A549 (cell line): ENCODE measurements around the gene GABBR2. TPM values are rescaled to one million over a fixed set of nuclear protein-coding genes. Genes with fewer than 3 reads are reported as not detected.
A peak's percentile ranks its signal among the peaks of the same experiment; 100 is the strongest.

ENCODE experiments used
- ATAC-seq, 2 experiments: fragments of 200-7000 bp in 1 of 2; fragments of >200 bp in 1 of 2; cut with Nextera tagmentation in 1 of 2; cut with Tn5 transposase in 1 of 2; 3 replicates each; pipeline versions ENCODE4 v1.8.0 to v1.9.1; 2018 to 2020; ENCODE audit warnings: mild to moderate bottlenecking in 1 of 2, moderate library complexity in 1 of 2
- CTCF ChIA-PET: fragments of 300-600 bp; sonication (Branson Sonifier 250); formaldehyde crosslinking; extraction: SDS; loops from one replicate; lab custom pipeline; 2021; ENCODE audit warnings: antibody characterized with exemption, inconsistent platforms; lab: Yijun Ruan, JAX
- POLR2A ChIA-PET: fragments of 350-600 bp; formaldehyde crosslinking; extraction: SDS; loops from one replicate; lab custom pipeline; 2021; ENCODE audit warnings: antibody characterized with exemption, inconsistent platforms; lab: Yijun Ruan, JAX
- DNase-seq, 2 experiments: peaks; one replicate each; pipeline versions ENCODE4 v3.0.0 to v3.0.0-alpha.2; 2011 to 2016; ENCODE audit warnings: low read depth in 1 of 2, low spot score in 1 of 2
- FAIRE-seq: peaks from 2 replicates; lab custom pipeline; 2011; peaks lifted over from hg19 to GRCh38; lab: Jason Lieb, UNC
- H3K27ac ChIP-seq, 2 experiments: fragments of >200 bp; sonication (Bioruptor Twin); formaldehyde crosslinking; 3 replicates each; pipeline ENCODE4 v1.5.1; 2016 to 2017
- H3K4me1 ChIP-seq: fragments of >200 bp; sonication (Bioruptor Twin); formaldehyde crosslinking; 3 replicates; pipeline ENCODE4 v1.6.1; 2016
- H3K4me2 ChIP-seq: fragments of >200 bp; sonication (Bioruptor Twin); formaldehyde crosslinking; 3 replicates; pipeline ENCODE4 v1.6.1; 2016
- H3K4me3 ChIP-seq: fragments of >200 bp; sonication (Bioruptor Twin); formaldehyde crosslinking; 3 replicates; pipeline ENCODE4 v1.5.1; 2016
- H3K9me3 ChIP-seq: fragments of >200 bp; sonication (Bioruptor Twin); formaldehyde crosslinking; 3 replicates; pipeline ENCODE4 v1.6.1; 2016
- CBX2 ChIP-seq: fragments of 200-600 bp; sonication (generic); IDR thresholded peaks from 2 replicates; pipeline ENCODE4 v1.6.1; 2016; ENCODE audit warnings: low read depth, mild to moderate bottlenecking, borderline replicate concordance
- CEBPB ChIP-seq, 2 experiments: fragments of >200 bp in 1 of 2; sonication (Bioruptor Twin) in 1 of 2; formaldehyde crosslinking in 1 of 2; IDR thresholded peaks; 2 replicates each; pipeline ENCODE4 v1.6.1; 2012 to 2016
- EHF ChIP-seq: fragments of 250-450 bp; sonication (Bioruptor Pico); IDR thresholded peaks from 2 replicates; pipeline ENCODE4 v1.5.0; 2020; ENCODE audit warnings: mild to moderate bottlenecking
- EP300 ChIP-seq, 2 experiments: fragments of >200 bp; sonication (Bioruptor Twin); formaldehyde crosslinking; IDR thresholded peaks; 2 replicates in 1 of 2; 3 replicates in 1 of 2; pipeline ENCODE4 v1.6.1; 2016 to 2017
- ESRRA ChIP-seq: fragments of 150-350 bp; IDR thresholded peaks from 2 replicates; pipeline ENCODE4 v1.6.1; 2014; ENCODE audit warnings: mild to moderate bottlenecking, low read length, borderline replicate concordance
- FOSB ChIP-seq: fragments of 250-450 bp; sonication (Bioruptor Pico); IDR thresholded peaks from 2 replicates; pipeline ENCODE4 v1.5.0; 2020; ENCODE audit warnings: mild to moderate bottlenecking, moderate library complexity
- GATA3 ChIP-seq: IDR thresholded peaks from 2 replicates; pipeline ENCODE4 v1.6.1; 2012; ENCODE audit warnings: borderline replicate concordance
- HDAC2 ChIP-seq: fragments of 200-600 bp; sonication (generic); IDR thresholded peaks from 2 replicates; pipeline ENCODE4 v1.6.1; 2016
- HOXB13 ChIP-seq: fragments of 250-450 bp; sonication (Bioruptor Pico); IDR thresholded peaks from 2 replicates; pipeline ENCODE4 v1.5.0; 2020; ENCODE audit warnings: low read depth, mild to moderate bottlenecking, moderate library complexity
- JUN ChIP-seq, 2 experiments: fragments of >200 bp; sonication (Bioruptor Twin); formaldehyde crosslinking; IDR thresholded peaks; 2 replicates in 1 of 2; 3 replicates in 1 of 2; pipeline ENCODE4 v1.6.1; 2016 to 2017
- MAFK ChIP-seq: fragments of 450-650 bp; IDR thresholded peaks from 2 replicates; pipeline ENCODE4 v1.6.1; 2014; ENCODE audit not compliant: partially characterized antibody
- MAZ ChIP-seq: fragments of 150-350 bp; IDR thresholded peaks from 2 replicates; pipeline ENCODE4 v1.6.1; 2014; ENCODE audit warnings: antibody characterized with exemption, low read depth, low read length, borderline replicate concordance
- MYC ChIP-seq: IDR thresholded peaks from 2 replicates; pipeline ENCODE4 v1.6.1; 2012; ENCODE audit warnings: mild to moderate bottlenecking, inconsistent platforms, low read length, improper control_type of control experiment, borderline replicate concordance
- NFE2L2 ChIP-seq: fragments of 150-350 bp; conservative IDR thresholded peaks from 2 replicates; pipeline ENCODE4 v1.6.1; 2014; ENCODE audit warnings: low read length
- PHF8 ChIP-seq: fragments of 200-600 bp; sonication (generic); IDR thresholded peaks from 2 replicates; pipeline ENCODE4 v1.6.1; 2016; ENCODE audit warnings: low read depth, mild to moderate bottlenecking, antibody characterized with exemption, moderate library complexity, borderline replicate concordance
- RAD21 ChIP-seq, 2 experiments: fragments of >200 bp in 1 of 2; sonication (Bioruptor Twin) in 1 of 2; formaldehyde crosslinking in 1 of 2; IDR thresholded peaks in 1 of 2; conservative IDR thresholded peaks in 1 of 2; 2 replicates in 1 of 2; 3 replicates in 1 of 2; pipeline ENCODE4 v1.6.1; 2012 to 2018; ENCODE audit warnings: inconsistent platforms in 1 of 2
- SREBF2 ChIP-seq: fragments of 450-650 bp; IDR thresholded peaks from 2 replicates; pipeline ENCODE4 v1.6.1; 2014; ENCODE audit warnings: mild to moderate bottlenecking, moderate library complexity
- TFCP2L1 ChIP-seq: fragments of 250-450 bp; sonication (Bioruptor Pico); IDR thresholded peaks from 2 replicates; pipeline ENCODE4 v1.5.0; 2021; ENCODE audit warnings: mild to moderate bottlenecking
- TP53 ChIP-seq: fragments of 250-450 bp; sonication (Bioruptor Pico); IDR thresholded peaks from 2 replicates; pipeline ENCODE4 v1.5.0; 2021; ENCODE audit warnings: mild to moderate bottlenecking, moderate library complexity
- ZNF302 ChIP-seq: fragments of 250-450 bp; sonication (Bioruptor Pico); IDR thresholded peaks from 2 replicates; pipeline ENCODE4 v1.9.0; 2021; ENCODE audit warnings: inconsistent platforms, mild to moderate bottlenecking, moderate library complexity
- ZSCAN20 ChIP-seq: fragments of 250-450 bp; sonication (Bioruptor Pico); IDR thresholded peaks from 2 replicates; pipeline ENCODE4 v1.8.0; 2022; ENCODE audit warnings: mild to moderate bottlenecking, moderate library complexity
- WGBS: methylation state at CpG from one replicate; pipeline ENCODE4 v1.1.6; 2017; ENCODE audit errors: missing lambda C conversion rate; 5-methylcytosine and 5-hydroxymethylcytosine counted together
- polyA plus RNA-seq, 4 experiments: library from polyadenylated mRNA; depleted of rRNA in 3 of 4; stranded (reverse); fragments of >200 nt; fragmentation: RNase III in 1 of 4; extraction: RNeasy Plus Mini Kit Qiagen cat#74134 plus additional on column Dnase treatment in 1 of 4; gene quantifications; 2 replicates in 3 of 4; 3 replicates in 1 of 4; pipeline ENCODE4 v1.2.3, GENCODE V29; 2011 to 2017
- TF ChIP-seq, protein P1 (sequence below): IDR thresholded peaks from 2 replicates; pipeline ENCODE4 v1.6.1; 2012; ENCODE audit warnings: low read depth, borderline replicate concordance
- TF ChIP-seq, protein P2 (sequence below): fragments of >200 bp; sonication (Bioruptor Twin); formaldehyde crosslinking; IDR thresholded peaks from 2 replicates; pipeline ENCODE4 v1.6.1; 2016
- TF ChIP-seq, protein P3 (sequence below): IDR thresholded peaks from 2 replicates; pipeline ENCODE4 v1.6.1; 2012
- TF ChIP-seq, protein P4 (sequence below): fragments of >200 bp; sonication (Bioruptor Twin); formaldehyde crosslinking; IDR thresholded peaks from 3 replicates; pipeline ENCODE4 v1.6.1; 2016
- TF ChIP-seq, protein P5 (sequence below): fragments of 250-450 bp; sonication (Bioruptor Pico); IDR thresholded peaks from 2 replicates; pipeline ENCODE4 v1.5.0; 2020; ENCODE audit warnings: low read depth, mild to moderate bottlenecking, moderate library complexity

GABBR2 gene
- polyA plus RNA-seq, 2 of the 4 experiments (the other 2 are of a cell fraction): 0.08 to 0.57 TPM

DNA sequence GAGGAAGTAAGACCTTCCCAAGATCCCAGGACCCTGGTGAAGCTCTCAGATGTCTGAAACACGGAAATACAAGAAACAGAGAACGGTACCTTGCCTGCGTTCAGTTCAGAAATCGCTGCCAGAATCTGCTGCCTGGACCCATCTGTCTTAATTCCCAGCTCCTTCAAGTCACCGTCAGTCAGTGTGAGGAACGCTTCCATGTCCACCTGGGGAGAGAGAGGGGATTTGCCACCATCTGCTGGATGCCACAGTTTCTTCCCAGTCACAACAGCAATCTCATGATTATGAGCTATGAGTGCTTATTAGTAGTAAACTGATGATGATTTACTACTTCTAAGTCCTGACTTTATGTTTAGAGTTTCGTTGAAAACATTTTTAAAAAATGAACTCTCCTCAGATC is 36.7 kb upstream of the GABBR2 start:
- H3K4me3 ChIP-seq: no peak overlapping the region
- no peak overlapping the region for H3K27ac ChIP-seq
- no peaks in the 10 kb centered on the region for H3K9me3 ChIP-seq
- no peak overlapping the region for H3K4me2 ChIP-seq
- FAIRE-seq: no peak
- peaks cover 20% of the 10 kb centered on the region for H3K4me1 ChIP-seq
- WGBS: 89% methylated on average over 7 of the region's 7 CpGs
- no peak for DNase-seq
- ChIA-PET POLR2A (no interaction called here), CTCF (interaction anchor here (0.5 to 2.6 kb wide), 6 partner anchors 14 to 430 kb away, joined by 3 to 13 read pairs (median 4); no protein-coding TSS in a partner anchor)
- no peak for ATAC-seq
- TF ChIP-seq HDAC2 (no peak), ZSCAN20 (CRISPR knock-in tag) (no peak), NFE2L2 (no peak)
- TF ChIP-seq, protein P1, sequence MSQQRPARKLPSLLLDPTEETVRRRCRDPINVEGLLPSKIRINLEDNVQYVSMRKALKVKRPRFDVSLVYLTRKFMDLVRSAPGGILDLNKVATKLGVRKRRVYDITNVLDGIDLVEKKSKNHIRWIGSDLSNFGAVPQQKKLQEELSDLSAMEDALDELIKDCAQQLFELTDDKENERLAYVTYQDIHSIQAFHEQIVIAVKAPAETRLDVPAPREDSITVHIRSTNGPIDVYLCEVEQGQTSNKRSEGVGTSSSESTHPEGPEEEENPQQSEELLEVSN: no peak
- TF ChIP-seq, protein P2, sequence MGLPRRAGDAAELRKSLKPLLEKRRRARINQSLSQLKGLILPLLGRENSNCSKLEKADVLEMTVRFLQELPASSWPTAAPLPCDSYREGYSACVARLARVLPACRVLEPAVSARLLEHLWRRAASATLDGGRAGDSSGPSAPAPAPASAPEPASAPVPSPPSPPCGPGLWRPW: no peak
- TF ChIP-seq, protein P3, sequence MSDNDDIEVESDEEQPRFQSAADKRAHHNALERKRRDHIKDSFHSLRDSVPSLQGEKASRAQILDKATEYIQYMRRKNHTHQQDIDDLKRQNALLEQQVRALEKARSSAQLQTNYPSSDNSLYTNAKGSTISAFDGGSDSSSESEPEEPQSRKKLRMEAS: no peak
- TF ChIP-seq, protein P4, sequence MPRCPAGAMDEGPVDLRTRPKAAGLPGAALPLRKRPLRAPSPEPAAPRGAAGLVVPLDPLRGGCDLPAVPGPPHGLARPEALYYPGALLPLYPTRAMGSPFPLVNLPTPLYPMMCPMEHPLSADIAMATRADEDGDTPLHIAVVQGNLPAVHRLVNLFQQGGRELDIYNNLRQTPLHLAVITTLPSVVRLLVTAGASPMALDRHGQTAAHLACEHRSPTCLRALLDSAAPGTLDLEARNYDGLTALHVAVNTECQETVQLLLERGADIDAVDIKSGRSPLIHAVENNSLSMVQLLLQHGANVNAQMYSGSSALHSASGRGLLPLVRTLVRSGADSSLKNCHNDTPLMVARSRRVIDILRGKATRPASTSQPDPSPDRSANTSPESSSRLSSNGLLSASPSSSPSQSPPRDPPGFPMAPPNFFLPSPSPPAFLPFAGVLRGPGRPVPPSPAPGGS: no peak

DNA sequence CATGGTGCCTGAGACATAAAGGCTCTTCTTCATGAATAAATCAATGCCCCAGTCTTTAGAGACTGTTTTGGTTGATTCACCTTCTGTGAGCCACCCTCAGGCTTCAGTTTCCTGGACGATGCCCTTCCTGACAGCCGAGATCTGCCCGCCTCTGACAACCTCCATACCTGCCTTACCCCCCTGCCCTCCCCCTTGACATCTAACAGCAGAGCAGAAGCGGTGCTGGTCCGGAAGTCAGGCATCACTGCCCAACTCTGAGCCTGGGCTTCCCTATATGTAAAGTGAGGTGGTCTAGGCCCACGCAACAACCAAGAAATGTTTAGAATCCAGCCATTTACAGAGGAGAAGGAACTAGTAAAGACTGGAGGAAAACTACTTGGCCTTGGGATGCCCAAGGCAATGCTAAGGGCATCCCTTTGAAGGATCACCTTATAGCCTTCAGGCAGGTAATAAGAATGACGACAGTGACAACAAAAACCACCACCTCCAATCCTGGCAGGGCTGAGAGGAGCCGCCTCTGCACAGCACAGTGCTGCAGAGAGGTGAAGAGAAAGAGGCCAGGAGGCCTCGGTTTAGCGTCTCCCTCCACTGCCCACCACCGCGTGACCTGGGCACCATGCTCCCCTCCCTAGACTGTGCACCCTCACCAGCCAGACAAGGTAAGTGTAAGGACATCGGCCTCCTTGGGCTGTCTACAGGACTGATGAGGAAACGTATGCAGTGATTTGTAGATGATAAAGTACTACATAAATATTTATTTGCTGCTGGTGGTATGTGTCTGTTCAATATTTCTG is 35.3 kb upstream of the GABBR2 start:
- no peak overlapping the region for H3K4me2 ChIP-seq
- no peaks in the 10 kb centered on the region for H3K9me3 ChIP-seq
- POLR2A ChIA-PET: no interaction called here
- 92% methylated on average over 13 of the region's 14 CpGs for WGBS
- H3K4me3 ChIP-seq: no peak overlapping the region
- TF ChIP-seq NFE2L2 (no peak), CBX2 (no peak), FOSB (CRISPR knock-in tag) (no peak), PHF8 (no peak), RAD21 (conservative IDR thresholded peaks at IDR 0.05 in 1 of 2, IDR thresholded peaks at IDR 0.05 in 1 of 2) (no peak), EHF (CRISPR knock-in tag) (no peak), ESRRA (no peak), JUN (IDR thresholded peaks at IDR 0.05) (no peak)
- TF ChIP-seq, protein P2: no peak
- ATAC-seq (no peak), DNase-seq (no peak), FAIRE-seq (no peak)
- no peak overlapping the region for H3K27ac ChIP-seq
- CTCF ChIA-PET: interaction anchor here (1.0 to 2.3 kb wide), 3 partner anchors 12 to 428 kb away, joined by 3 to 6 read pairs (median 3); no protein-coding TSS in a partner anchor
- peaks cover 20% of the 10 kb centered on the region for H3K4me1 ChIP-seq

DNA sequence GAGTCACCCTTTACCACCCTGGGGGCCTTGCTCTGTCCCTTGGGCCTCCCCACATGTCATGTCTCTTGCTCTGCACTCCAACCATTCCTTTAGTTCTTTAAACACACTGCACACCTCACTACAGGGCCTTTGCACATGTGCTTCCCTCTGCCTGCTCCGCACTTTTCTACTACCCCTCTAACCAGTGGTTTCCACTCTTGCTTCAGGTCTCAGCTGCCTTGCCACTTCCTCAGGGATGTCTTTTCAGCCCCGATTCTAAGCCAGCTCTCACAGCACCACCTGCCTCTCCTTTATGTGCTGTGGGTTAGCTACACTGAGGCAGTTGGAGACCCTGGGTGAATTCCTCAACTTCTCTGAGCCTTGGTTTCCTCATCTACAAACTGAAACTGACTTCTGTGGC is 34.6 kb upstream of the GABBR2 start:
- ATAC-seq (no peak), FAIRE-seq (no peak), DNase-seq (no peak)
- POLR2A ChIA-PET: no interaction called here
- Histone ChIP-seq H3K4me1 (peaks cover 20% of the 10 kb centered on the region), H3K4me2 (no peak overlapping the region), H3K4me3 (no peak overlapping the region), H3K27ac (peak overlapping the region in 1 of 2 experiments; percentile 56; a peak in 1 of 6 replicates), H3K9me3 (no peaks in the 10 kb centered on the region)
- WGBS: 91% methylated on average over 2 of the region's 2 CpGs
- CTCF ChIA-PET: interaction anchor here (1.1 to 2.3 kb wide), 2 partner anchors 12 to 428 kb away, joined by 3 to 6 read pairs; no protein-coding TSS in a partner anchor
- TF ChIP-seq ZNF302 (CRISPR knock-in tag): no peak
- no peak for TF ChIP-seq GATA3
- no peak for TF ChIP-seq HOXB13 (CRISPR knock-in tag)
- TF ChIP-seq NFE2L2: no peak
- TF ChIP-seq, protein P5, sequence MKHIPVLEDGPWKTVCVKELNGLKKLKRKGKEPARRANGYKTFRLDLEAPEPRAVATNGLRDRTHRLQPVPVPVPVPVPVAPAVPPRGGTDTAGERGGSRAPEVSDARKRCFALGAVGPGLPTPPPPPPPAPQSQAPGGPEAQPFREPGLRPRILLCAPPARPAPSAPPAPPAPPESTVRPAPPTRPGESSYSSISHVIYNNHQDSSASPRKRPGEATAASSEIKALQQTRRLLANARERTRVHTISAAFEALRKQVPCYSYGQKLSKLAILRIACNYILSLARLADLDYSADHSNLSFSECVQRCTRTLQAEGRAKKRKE (CRISPR knock-in tag): no peak
- TF ChIP-seq SREBF2: no peak
- TF ChIP-seq TFCP2L1 (CRISPR knock-in tag): no peak
- TF ChIP-seq MAZ: no peak
- no peak for TF ChIP-seq TP53 (CRISPR knock-in tag)
- TF ChIP-seq, protein P4: no peak
- TF ChIP-seq HDAC2: no peak
- no peak for TF ChIP-seq CEBPB (IDR thresholded peaks at IDR 0.05)
- TF ChIP-seq, protein P3: no peak
- no peak for TF ChIP-seq MYC
- no peak for TF ChIP-seq EP300 (IDR thresholded peaks at IDR 0.05)
- TF ChIP-seq MAFK: no peak
- TF ChIP-seq RAD21 (conservative IDR thresholded peaks at IDR 0.05 in 1 of 2, IDR thresholded peaks at IDR 0.05 in 1 of 2): no peak
